Neural progenitor cell (in vitro differentiated cells): ENCODE measurements around the gene FBXW11. TPM values are rescaled to one million over a fixed set of nuclear protein-coding genes. Genes with fewer than 3 reads are reported as not detected.

Experiments
- DNase-seq: peaks from one replicate; pipeline ENCODE4 v3.0.0-alpha.2; 2016; ENCODE audit warnings: low spot score
- H2AFZ ChIP-seq: fragments of 200-600 bp; sonication (generic); replicated peaks from 2 replicates; pipeline ENCODE4 v1.6.1; 2016; ENCODE audit warnings: antibody characterized with exemption
- H3F3A ChIP-seq: fragments of 200-600 bp; sonication (generic); 2 replicates; pipeline ENCODE4 v1.6.1; 2016; ENCODE audit warnings: antibody characterized with exemption, low read depth
- H3K27ac ChIP-seq: fragments of 200-600 bp; sonication (generic); 2 replicates; pipeline ENCODE4 v1.5.1; 2016; ENCODE audit warnings: mild to moderate bottlenecking
- H3K27me3 ChIP-seq: fragments of 200-600 bp; sonication (generic); 2 replicates; pipeline ENCODE4 v1.6.1; 2016; ENCODE audit warnings: mild to moderate bottlenecking, moderate library complexity
- H3K36me3 ChIP-seq: fragments of 200-600 bp; sonication (generic); 2 replicates; pipeline ENCODE4 v1.5.1; 2016
- H3K4me1 ChIP-seq: fragments of 200-600 bp; sonication (generic); 2 replicates; pipeline ENCODE4 v1.6.1; 2016; ENCODE audit warnings: mixed run types
- H3K4me2 ChIP-seq: fragments of 200-600 bp; sonication (generic); 2 replicates; pipeline ENCODE4 v1.6.1; 2016
- H3K4me3 ChIP-seq: fragments of 200-600 bp; sonication (generic); 2 replicates; pipeline ENCODE4 v1.5.1; 2016
- H3K79me2 ChIP-seq: fragments of 200-600 bp; sonication (generic); 2 replicates; pipeline ENCODE4 v1.6.1; 2016; ENCODE audit warnings: low read depth
- H3K9ac ChIP-seq: fragments of 200-600 bp; sonication (generic); 2 replicates; pipeline ENCODE4 v1.6.1; 2016
- H3K9me3 ChIP-seq: fragments of 200-600 bp; sonication (generic); 2 replicates; pipeline ENCODE4 v1.5.1; 2016; ENCODE audit warnings: low read depth
- H4K20me1 ChIP-seq: fragments of 200-600 bp; sonication (generic); 2 replicates; pipeline ENCODE4 v1.6.1; 2016; ENCODE audit warnings: low read depth
- H3K27ac Mint-ChIP-seq: 3 replicates; pipeline ENCODE4 v1.8.0; 2021; ENCODE audit warnings: mixed read lengths
- H3K27me3 Mint-ChIP-seq: 2 replicates; pipeline ENCODE4 v1.8.0; 2022; ENCODE audit warnings: low read depth, mild to moderate bottlenecking, inconsistent platforms, moderate library complexity, mixed read lengths; ENCODE audit not compliant: insufficient read depth
- H3K36me3 Mint-ChIP-seq: 3 replicates; pipeline ENCODE4 v1.8.0; 2021; ENCODE audit warnings: mixed read lengths
- H3K4me1 Mint-ChIP-seq: 3 replicates; pipeline ENCODE4 v1.8.0; 2021; ENCODE audit warnings: mixed read lengths
- H3K4me3 Mint-ChIP-seq: 3 replicates; pipeline ENCODE4 v1.8.0; 2021; ENCODE audit warnings: mild to moderate bottlenecking, moderate library complexity, mixed read lengths
- H3K9me3 Mint-ChIP-seq: 3 replicates; pipeline ENCODE4 v1.8.0; 2020; ENCODE audit warnings: mixed read lengths
- EZH2 ChIP-seq: fragments of 200-600 bp; sonication (generic); IDR thresholded peaks from 2 replicates; pipeline ENCODE4 v1.6.1; 2017; ENCODE audit warnings: antibody characterized with exemption, mild to moderate bottlenecking, moderate library complexity
- EZH2phosphoT487 ChIP-seq: fragments of 200-600 bp; sonication (generic); IDR thresholded peaks from 2 replicates; pipeline ENCODE4 v1.6.1; 2017; ENCODE audit warnings: antibody characterized with exemption
- total RNA-seq: library from RNA; depleted of rRNA; stranded (reverse); fragments of >200 nt; gene quantifications from 2 replicates; pipeline ENCODE4 v1.2.3, GENCODE V29; 2015; ENCODE audit warnings: low replicate concordance
- TF ChIP-seq, protein P1 (sequence below): fragments of 200-600 bp; sonication (generic); IDR thresholded peaks from 2 replicates; pipeline ENCODE4 v1.5.1; 2017; ENCODE audit warnings: antibody characterized with exemption, mild to moderate bottlenecking

Gene FBXW11
- total RNA-seq, 1 donor from 2014 or later, result 79.1 TPM

DNA sequence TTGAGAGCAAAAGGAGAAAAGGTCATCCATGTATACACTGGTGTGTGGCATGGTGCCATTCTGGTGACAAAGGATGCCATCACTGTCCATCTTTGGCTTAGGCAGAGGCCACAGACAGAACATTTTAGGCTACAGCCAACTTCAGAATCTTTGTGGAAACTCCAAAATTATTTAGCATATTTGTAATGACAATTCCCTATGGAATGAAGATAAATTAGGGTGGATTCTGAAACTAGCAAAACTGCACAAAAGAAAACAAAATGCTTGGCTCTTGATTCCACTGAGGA lies 92.5 kb downstream of the FBXW11 start:
- no peak overlapping the region for H3K4me3 Mint-ChIP-seq

DNA sequence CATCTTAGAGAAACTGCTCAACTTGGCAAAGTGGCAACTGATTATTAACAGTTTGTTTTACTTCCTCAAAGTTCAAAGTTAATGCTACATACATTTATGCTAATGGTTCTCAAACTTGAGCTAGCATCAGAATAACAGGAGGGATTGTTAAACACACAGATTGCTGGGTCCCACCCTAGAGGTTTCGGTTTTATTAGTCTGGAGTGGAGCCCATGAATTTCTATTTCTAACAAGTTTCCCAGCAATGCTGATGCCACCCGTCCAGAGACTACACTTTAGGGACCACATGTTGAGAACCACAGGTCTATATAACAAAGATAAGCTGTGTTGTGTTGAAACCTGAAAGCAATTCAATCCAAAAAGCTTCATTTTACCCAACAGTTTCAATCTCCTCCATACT lies 95.3 kb downstream of the FBXW11 start:
- H3K36me3 ChIP-seq, result no peaks in the 10 kb centered on the region
- peaks cover 71% of the 10 kb centered on the region for H4K20me1 ChIP-seq
- no peak overlapping the region for H3K4me3 Mint-ChIP-seq
- no peaks in the 10 kb centered on the region for H3K9me3 Mint-ChIP-seq
- no peak overlapping the region for H3K9ac ChIP-seq
- H3K9me3 ChIP-seq, result no peaks in the 10 kb centered on the region
- peaks cover 4% of the 10 kb centered on the region for H3K4me1 Mint-ChIP-seq
- no peak overlapping the region for H3K27ac ChIP-seq
- TF ChIP-seq, protein P1, sequence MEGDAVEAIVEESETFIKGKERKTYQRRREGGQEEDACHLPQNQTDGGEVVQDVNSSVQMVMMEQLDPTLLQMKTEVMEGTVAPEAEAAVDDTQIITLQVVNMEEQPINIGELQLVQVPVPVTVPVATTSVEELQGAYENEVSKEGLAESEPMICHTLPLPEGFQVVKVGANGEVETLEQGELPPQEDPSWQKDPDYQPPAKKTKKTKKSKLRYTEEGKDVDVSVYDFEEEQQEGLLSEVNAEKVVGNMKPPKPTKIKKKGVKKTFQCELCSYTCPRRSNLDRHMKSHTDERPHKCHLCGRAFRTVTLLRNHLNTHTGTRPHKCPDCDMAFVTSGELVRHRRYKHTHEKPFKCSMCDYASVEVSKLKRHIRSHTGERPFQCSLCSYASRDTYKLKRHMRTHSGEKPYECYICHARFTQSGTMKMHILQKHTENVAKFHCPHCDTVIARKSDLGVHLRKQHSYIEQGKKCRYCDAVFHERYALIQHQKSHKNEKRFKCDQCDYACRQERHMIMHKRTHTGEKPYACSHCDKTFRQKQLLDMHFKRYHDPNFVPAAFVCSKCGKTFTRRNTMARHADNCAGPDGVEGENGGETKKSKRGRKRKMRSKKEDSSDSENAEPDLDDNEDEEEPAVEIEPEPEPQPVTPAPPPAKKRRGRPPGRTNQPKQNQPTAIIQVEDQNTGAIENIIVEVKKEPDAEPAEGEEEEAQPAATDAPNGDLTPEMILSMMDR, result no peak
- TF ChIP-seq EZH2phosphoT487, result no peak
- TF ChIP-seq EZH2, result no peak
- H3K79me2 ChIP-seq, result peaks cover 76% of the 10 kb centered on the region
- H2AFZ ChIP-seq, result no peak overlapping the region
- H3K27me3 Mint-ChIP-seq, result no peaks in the 10 kb centered on the region
- H3K27ac Mint-ChIP-seq, result no peak overlapping the region
- no peaks in the 10 kb centered on the region for H3K36me3 Mint-ChIP-seq
- H3K4me2 ChIP-seq, result no peak overlapping the region
- peaks cover 31% of the 10 kb centered on the region for H3F3A ChIP-seq
- no peaks in the 10 kb centered on the region for H3K27me3 ChIP-seq
- DNase-seq, result no peak
- H3K4me1 ChIP-seq, result peaks cover 23% of the 10 kb centered on the region
- no peak overlapping the region for H3K4me3 ChIP-seq

More for the DNA sequence above, 92.5 kb downstream of the FBXW11 start:
- Histone ChIP-seq H2AFZ (no peak overlapping the region), H3K4me3 (no peak overlapping the region), H3K9me3 (no peaks in the 10 kb centered on the region), H3F3A (peaks cover 33% of the 10 kb centered on the region), H3K27ac (peak overlapping the region; percentile 85), H3K4me2 (peak overlapping the region; percentile 63), H4K20me1 (peaks cover 75% of the 10 kb centered on the region), H3K79me2 (peaks cover 87% of the 10 kb centered on the region), H3K36me3 (no peaks in the 10 kb centered on the region), H3K4me1 (peaks cover 38% of the 10 kb centered on the region), H3K27me3 (no peaks in the 10 kb centered on the region), H3K9ac (no peak overlapping the region)
- H3K27ac Mint-ChIP-seq, result no peak overlapping the region
- TF ChIP-seq EZH2 (no peak), EZH2phosphoT487 (no peak)
- TF ChIP-seq, protein P1, result no peak
- peaks cover 2% of the 10 kb centered on the region for H3K36me3 Mint-ChIP-seq
- H3K4me1 Mint-ChIP-seq, result peaks cover 4% of the 10 kb centered on the region
- no peaks in the 10 kb centered on the region for H3K9me3 Mint-ChIP-seq
- no peak for DNase-seq
- H3K27me3 Mint-ChIP-seq, result peaks cover 4% of the 10 kb centered on the region

DNA sequence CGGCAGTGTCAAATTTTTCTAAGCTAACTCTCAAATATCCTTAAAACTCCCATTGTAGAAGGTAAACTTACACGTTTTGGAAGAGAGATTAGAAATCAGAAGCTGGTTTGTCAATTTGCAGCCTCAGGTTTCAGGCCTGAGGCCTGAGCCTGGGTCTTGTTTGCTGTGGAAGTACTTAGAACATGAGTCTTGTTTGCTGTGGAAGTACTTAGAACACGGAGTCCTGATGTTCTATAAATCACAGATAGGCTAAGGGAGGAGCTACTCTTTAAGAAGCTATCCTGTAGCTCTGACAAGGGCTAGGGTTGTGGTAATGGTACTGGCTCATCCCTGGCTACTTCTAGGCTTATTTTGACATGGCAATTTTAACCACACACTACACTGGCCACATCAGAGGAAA lies 97.8 kb downstream of the FBXW11 start:
- no peaks in the 10 kb centered on the region for H3K36me3 Mint-ChIP-seq
- Histone ChIP-seq H3K79me2 (peaks cover 76% of the 10 kb centered on the region), H2AFZ (no peak overlapping the region), H3K4me3 (no peak overlapping the region), H3K9ac (no peak overlapping the region), H3F3A (peaks cover 13% of the 10 kb centered on the region), H3K27ac (no peak overlapping the region), H3K4me1 (peaks cover 7% of the 10 kb centered on the region), H3K36me3 (no peaks in the 10 kb centered on the region), H3K4me2 (no peak overlapping the region), H4K20me1 (peaks cover 64% of the 10 kb centered on the region), H3K9me3 (no peaks in the 10 kb centered on the region), H3K27me3 (no peaks in the 10 kb centered on the region)
- H3K27ac Mint-ChIP-seq, result no peak overlapping the region
- no peaks in the 10 kb centered on the region for H3K27me3 Mint-ChIP-seq
- no peak for DNase-seq
- no peak for TF ChIP-seq EZH2phosphoT487
- TF ChIP-seq, protein P1, result no peak
- no peak for TF ChIP-seq EZH2
- H3K9me3 Mint-ChIP-seq, result no peaks in the 10 kb centered on the region
- H3K4me1 Mint-ChIP-seq, result peaks cover 3% of the 10 kb centered on the region
- H3K4me3 Mint-ChIP-seq, result no peak overlapping the region
